HL-60/S4 (cell line): ENCODE measurements around the gene KRTAP10-3.

Experiments
- in situ Hi-C: fragments of 300-500 bp; cut with MboI; formaldehyde crosslinking; loops from 2 replicates; pipeline ENCODE4 v1.14.3; 2022; ENCODE audit warnings: low sequenced_read_pairs

The KRTAP10-3 gene

DNA sequence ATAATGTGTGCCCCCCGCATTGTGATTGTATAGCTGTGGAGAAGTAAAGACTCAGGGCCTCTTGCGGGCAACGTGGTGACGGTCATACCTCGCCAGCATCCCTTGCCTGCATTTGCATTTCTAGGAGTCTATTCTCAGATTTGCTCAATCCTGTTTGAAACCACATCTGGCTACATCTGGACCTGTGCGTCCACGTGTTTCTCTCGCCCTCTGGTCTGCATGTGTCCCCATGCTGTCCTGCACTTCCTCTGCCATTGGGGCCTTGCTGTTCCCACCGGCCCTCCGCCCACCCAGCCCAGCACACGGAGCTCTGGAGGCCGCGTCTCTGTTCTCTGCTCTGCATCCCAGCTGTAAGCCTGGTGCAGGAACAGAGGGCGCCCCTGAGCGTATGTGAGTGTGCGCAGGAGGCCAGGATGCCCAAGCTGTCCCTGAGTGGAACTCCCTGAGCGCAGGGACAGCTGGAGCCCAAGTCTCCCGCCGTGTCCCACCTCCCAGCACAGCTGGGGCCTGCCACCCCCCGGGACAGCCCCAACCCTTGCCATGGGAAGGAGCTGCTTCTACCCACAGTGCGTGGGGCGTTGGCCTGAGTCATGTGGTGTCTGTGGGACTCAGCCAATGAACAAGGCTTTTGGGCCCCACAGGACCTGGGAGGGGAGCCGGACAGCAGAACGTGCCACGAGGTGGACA, 8.9 kb downstream of the KRTAP10-3 start:
- in situ Hi-C loops = no loop called here

DNA sequence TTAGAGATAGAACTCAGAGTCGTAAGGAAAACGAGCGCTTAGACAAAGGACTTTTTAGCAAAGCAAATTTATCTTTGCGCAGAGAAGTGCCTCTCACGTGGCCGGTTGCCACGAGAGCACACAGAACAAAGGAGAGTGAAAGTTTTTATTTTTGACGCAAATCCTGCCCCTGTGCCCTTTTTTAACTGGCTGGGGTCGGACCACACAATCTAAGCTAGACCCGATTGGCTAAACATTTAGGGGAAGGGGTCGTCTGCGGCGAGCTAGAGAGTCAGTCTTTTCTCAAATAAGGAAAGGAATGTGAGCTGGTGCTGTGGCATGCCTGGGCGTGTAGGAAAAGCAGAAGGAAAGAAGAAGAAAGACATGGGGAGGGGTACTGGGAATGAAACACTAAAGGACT, 9.7 kb downstream of the KRTAP10-3 start:
- in situ Hi-C loops = no loop called here

DNA sequence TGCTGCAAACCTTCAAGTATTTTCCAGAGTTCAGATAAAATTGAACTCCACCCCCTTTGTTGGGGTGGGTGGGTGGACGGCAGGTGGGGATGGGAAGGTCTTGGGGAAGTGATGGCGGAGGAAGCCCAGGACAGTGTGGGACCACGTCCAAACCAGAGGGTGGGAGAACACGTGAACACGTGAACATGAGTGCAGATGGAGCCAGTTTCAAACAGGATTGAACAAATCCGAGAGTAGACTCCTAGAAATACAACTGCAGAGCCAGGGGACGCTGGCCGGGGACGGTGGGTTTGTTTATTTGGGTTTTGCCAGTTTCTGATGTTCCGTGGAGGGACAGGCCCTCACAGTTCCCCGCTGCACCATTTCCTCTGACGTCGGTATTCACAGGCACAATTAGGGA, 10.2 kb downstream of the KRTAP10-3 start:
- in situ Hi-C loops = no loop called here

DNA sequence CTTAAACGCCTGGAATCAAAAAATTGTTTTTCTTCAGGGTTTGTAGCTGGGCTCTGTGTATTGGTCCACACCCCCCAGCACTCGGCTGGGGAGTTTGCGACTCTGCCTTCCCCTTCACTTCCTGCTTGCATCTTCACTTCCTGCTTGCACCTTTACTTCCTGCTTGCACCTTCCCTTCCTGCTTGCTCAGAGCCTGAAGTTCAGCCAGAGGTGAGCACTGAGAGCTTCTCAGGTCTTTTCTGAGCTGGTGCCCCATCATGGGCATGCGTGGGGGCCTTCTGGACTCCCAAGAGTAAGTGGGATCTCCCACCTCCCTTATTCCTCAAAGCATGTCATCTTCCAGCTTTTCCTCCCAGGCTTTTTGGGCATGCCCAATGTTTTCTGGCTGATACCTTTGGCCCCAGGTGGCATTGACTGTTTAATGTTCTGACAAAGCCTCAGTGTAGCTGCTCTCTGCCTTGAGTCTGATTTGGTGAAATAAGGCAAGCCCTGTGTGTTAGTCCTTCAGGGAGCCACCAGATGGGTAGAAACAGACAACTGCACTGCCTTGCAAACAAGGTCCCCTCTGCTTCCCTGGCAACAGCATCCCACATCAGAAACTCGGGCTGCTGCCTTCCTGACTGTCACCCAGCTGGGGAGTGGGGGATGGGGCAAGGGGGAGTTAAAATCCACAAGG, 10.8 kb downstream of the KRTAP10-3 start:
- in situ Hi-C loops = no loop called here

DNA sequence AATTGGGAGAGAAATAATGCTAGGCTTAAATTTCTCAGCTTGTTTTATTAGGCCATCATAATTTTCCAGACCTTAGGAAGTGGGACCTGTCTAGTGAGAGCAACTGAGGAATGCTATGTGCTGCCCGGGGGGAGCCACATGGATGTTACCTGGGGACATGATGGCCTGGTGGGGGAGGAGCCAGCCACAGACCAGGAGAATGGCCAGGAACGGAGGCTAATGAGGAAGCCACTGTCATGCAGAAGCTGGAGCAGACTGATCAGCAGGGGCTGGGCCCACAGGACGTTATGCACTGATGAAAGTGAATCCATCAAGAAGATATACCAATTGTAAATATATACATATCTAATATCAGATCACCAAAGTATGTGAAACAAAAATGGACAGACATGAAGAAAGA, 14.0 kb downstream of the KRTAP10-3 start:
- in situ Hi-C loops = no loop called here

DNA sequence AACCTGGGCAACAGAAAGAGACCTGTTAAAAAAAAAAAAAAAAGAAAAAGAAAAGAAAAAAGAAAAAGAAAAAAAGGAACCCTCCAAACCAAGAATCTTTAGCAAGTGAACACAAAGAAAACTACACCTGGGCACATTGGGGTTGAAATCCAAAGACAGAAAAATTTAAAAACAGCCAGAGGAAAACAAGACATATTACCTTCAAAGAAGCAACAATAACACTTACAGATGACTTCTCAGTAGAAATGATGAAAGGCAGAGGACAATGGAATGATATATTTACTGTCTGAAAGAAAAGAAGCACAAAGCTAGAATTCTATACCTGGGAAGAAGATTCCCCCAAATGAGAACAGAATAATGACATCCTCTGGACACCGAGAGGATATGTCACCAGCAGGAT, 15.9 kb downstream of the KRTAP10-3 start:
- in situ Hi-C loops = no loop called here

DNA sequence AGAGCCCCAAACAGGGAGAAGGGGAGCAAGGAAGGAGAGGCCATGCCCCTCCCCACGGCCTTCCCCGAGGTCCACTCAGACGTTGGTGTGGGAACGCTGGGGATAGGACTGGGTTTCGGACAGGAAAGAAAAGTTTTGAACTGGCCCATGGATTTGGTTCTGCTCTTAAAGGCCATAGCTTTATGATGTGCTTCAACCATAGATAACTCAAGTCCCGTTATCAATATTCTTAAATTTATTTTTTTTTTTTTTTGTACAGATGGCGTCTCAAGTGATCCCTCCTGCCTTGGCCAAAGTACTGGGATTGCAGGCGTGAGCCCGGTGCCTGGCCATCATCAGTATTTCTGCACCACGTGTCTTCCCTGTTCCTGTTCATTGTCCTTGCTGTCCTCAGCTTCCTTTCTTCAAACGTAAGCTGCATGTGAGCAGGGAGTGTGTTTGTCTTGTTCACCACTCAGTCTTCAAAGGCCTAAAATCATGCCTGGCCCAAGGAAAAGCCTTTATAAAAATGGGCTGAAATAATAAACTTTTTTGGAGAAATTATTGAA, 17.8 kb downstream of the KRTAP10-3 start:
- in situ Hi-C loops = no loop called here

DNA sequence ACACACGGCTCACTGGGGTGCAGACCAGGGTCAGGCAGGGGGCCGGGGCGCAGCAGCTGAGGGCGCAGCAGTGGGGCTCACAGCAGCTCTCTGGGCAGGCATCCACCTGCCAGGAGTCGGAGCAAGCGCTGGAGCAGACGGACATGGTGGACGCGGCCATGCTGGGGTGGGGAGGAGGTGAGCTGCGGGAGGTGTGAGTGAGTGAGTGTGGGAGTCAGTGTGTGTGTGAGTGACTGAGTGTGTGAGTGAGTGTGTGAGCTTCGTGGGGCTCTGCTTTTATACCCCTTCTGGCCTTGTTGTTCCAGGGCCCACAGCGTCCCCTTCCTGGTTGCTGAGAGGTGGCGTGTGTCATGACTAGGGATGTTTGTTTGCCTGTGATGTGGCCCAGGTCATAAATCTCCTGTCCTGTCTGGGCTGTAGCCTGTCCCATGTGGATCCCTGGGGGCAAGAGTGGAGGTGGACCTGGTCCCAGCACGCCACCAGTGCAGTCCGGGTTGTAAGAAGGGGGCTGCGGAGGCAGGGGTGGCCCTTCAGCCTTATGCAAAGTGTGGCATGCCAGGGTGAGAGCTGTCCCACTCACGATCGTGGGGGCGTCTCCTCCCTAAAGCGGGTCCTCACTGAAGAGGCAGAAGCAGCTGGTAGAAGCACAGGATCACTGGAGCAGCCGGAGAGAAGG, 18.5 kb downstream of the KRTAP10-3 start, which contains the start of gene KRTAP10-1:
TSS of gene KRTAP10-1 (minus strand) at position 205 of the 676 bp plus-strand sequence. CDS start at position 160, 45 bp downstream.
- in situ Hi-C loops = no loop called here

DNA sequence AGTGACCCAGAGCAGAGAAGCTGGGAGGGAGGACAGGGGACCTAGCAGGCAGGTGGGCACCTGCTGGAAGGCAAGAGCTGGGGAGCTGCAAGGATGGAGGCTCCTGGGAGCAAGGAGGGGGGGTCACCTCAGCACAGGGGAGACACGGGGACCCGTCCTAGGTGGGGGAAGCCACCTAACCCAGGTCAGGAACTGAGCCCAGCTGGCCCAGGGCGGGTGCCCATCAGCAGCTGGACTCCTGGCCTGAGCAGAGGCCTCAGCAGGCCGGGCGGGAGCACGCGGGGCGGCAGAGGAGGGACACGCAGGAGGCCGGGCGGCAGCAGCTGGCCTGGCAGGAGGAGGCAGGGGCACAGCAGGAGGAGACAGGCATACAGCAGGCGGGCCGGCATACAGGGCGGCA, 19.5 kb downstream of the KRTAP10-3 start:
- in situ Hi-C loops = no loop called here

DNA sequence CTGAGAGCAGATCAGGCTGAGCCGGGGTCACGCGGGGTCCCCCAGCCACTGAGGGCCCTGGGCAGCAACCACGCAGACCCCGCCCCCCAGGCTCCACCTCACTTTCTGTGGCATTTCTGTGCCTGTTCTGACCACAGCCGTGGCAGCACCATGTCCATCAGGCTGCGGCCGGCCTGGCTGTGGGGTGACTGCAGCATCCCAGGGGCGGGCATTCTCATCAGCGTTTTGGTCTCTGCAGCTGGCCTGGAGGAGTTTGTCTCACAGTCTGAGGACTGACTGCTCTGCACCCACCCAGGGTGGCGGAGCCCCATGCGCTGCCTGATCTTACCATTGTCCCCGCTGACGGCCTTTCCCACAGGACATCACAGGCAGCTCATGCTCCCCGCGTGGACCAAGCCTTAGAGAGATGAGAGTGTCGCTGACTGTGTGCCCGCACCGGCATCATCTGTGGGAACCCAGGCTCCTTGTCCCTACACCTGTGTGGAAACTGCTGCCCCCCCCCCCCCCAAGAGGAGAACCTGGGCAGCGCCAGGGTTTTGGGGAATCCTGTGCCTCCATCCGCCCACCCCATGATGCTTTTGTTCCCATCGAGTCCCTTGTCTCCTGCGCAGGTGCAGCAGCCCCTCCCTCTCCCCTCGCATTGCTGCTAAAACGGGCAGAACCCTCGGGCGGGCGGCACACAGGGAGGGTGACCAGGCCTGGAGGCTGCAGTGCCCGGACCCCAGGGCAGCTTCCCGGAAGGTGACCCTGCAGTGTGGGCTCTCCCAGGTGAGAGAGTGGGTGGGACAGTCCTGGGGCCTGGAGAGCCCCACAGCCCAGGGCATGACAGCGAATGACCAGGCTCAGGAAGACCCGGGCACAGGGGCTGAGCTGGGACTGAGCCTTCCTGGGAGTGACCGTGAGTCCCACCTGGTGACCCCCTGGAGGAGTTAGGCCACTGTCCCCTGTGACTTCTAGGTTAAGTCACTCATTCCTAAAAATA, 20.4 kb downstream of the KRTAP10-3 start:
- in situ Hi-C loops = no loop called here

DNA sequence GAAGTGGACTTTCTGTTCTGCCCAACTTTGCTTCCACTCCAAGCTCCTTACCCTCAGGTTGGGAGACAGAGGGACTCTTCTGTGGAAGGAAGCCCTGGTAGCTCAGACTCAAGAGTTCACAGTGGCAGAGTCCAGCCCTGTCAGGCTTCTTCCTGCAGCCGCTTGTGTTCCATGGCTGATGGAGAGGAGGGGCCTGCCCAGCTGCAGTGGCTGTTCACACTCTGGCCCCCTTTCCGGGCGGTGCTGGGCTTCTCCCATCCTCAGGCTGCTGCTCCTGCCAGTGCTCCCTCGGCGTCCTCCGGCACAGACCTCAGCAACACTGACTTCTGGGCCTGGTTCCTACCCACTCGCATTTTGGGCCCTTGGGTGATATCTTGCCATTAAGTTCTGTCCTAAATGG, 22.6 kb downstream of the KRTAP10-3 start:
- in situ Hi-C loops = no loop called here

DNA sequence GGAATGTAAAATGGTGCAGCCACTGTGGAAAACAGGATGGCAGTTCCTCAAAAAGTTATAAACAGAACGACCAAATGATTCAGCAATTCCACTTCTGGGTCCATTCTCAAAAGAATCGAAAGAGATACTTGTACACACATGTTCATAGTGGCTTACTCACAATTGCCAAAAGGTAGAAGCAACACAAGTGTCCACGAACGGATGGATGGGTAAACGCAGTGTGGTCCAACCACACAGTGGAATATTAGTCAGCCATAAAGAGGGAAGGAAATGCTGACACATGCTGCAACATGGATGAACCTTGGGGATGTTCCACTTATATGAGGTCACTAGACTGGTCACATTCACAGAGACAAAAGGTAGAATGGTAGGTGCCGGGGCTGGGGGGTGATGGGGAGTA, 23.9 kb downstream of the KRTAP10-3 start:
- in situ Hi-C loops = no loop called here

DNA sequence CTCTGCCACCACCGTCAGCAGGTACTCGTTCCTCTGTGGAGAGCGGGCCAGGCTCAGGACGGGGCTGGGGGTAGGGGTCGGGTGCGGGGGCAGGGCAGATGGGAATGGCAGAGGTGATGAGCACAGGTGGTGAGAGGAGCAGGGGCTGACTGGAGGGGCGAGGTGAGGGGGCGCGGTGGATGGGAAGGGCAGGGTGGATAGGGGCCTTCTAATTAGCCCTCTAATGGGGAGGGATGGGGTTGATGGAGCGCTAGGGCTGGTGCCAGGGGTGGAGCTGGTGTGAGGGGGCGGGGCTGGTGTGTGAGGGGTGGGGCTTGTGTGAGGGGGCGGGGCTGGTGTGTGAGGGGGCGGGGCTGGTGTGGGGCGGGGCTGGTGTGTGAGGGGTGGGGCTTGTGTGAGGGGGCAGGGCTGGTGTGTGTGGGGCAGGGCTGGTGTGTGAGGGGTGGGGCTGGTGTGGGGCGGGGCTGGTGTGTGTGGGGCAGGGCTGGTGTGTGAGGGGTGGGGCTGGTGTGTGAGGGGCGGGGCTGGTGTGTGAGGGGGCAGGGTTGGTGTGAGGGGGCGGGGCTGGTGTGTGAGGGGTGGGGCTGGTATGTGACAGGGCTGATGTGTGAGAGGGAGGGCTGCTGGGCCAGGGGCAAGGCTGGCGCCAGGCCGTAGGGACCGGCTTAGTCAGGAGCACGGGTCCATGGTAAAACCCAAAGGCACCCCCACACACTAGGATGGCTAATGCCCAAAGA, 24.5 kb downstream of the KRTAP10-3 start:
- in situ Hi-C loops = no loop called here

DNA sequence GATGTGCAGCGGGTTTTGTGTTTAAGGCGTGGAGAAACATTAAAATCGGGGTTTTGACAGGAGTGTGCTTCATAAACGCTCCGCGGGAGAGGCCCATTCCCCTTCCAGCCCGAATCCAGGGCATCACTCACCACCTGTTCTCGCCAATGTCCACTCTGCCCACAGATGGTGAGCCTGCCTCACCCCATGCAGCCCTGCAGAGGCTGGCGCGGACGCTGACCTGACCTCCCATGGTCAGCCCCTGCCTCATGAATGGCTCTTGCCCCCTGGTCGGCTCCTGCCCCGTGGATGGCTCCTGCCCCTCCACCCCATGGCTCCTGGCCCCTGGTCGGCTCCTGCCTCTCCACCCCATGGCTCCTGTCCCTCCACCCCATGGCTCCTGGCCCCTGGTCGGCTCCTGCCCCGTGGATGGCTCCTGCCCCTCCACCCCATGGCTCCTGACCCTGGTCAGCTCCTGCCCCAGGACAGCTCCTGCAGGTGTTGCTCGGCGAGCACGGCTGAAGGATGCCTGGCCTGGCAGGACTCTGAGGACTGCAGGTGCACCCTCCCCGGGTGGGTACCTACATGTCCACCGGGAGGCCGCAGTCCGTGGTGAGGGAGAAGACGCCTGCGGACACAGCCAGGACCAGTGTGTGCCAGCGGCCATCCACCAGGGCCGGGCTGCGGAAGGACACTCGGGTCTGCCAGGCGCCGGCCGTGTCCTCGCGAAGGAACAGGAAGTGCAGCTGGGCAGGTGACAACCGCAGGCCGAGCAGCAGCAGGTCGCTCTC, 25.3 kb downstream of the KRTAP10-3 start:
- in situ Hi-C loops = no loop called here

DNA sequence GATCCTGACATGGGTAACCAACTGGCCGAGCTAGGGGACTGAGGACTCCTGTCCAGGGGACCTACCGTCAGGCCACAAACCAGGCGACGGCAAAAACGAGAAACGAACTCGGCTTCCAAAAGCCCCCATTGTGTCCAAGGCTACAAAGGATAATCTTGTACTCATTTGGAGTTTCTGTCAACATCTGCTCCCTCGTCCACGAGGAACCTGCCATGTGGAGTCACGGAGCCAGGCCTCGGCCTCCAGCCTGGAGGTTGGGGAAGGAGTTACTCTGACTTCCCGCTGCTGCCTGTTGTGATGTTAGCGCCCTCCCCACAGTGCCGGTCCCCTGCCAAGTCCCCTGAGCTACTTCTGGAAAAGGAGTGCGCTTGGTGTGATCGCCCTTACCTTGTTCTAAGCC, 25.9 kb downstream of the KRTAP10-3 start:
- in situ Hi-C loops = no loop called here

DNA sequence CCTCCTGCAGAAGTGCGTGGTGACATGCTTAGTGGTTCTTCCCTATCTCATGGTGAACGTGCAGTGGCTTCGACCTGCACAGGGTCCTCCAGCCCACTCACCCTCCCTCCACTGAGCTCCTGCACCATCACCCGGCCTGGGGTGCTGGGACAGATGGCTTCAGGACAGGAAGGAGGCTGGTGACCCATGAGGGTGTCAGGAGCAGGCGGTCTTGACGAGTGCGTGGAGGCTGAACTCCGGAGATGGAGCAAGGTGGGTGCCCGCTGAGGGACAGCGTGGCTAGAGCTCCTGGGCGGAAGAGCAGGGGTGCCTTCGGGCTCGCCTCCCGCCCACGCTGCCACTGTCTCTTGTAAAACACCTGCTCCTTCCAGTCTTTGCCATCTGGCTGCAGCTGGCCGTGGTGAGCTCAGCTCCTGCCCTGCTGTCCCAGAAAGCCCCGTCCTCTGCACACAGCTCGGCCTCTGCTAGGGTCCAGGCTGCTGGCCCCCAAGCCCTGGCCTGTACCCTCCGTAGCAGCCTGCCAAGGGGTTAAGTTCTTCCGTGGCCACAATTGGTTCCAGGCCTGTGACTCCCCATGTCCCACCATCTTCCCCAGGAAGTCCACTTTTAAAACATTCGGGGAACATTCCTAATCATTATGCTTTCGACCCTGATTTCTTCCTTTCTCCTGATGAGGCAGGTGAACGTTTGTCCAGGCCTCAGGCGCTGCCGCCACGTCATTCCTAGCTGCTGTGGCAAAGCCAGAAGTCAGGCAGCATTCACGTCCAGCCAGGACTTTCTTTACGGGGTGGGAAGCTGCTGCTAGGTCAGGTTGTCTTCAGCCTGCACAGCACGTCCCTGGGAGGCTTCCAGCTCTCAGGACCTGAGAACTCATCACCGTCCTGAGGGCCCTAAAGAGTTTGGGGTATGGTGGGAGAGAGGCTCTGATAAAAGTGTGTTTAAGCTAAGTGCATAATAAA, 26.7 kb downstream of the KRTAP10-3 start:
- in situ Hi-C loops = no loop called here

DNA sequence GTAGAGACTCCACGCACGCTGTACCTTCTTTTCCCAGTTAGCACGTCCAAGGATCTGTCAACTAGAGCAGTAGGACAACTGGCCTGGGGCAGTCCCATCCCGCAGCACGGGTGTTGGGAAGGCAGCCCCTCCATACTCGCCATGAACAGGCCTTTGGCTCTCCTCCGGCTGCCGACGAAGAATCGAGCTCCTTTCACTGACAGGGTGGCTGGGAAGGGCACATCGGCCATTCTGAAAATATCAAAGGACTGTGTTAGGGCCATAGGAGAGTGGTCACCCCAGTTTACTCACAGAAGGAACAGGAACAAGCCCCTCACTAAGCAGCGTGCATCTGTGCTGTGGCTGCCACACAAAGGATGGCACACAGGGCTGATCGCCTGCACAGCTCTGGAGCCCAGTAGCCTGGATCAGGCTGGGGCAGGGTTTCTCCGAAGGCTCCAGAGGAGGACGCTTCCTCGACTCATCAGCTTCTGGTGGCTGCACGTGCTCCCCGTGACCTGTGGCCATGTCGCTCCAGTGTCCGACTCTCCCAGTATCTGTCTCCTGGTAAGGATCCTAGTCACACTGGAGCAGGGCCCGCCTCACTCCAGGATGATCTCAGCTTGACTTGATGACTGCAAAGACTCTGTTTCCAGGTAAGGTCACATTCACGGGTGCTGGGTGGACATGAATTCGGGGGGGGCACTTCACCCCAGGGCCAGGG, 27.5 kb downstream of the KRTAP10-3 start:
- in situ Hi-C loops = no loop called here
